Ishikawa (cell line): ENCODE measurements around the gene TSPEAR.

ENCODE experiments used
- CEBPB ChIP-seq: IDR thresholded peaks from 2 replicates; pipeline ENCODE4 v1.6.1; 2012
- CREB1 ChIP-seq: IDR thresholded peaks from 2 replicates; pipeline ENCODE4 v1.6.1; 2012; ENCODE audit warnings: low read depth
- EP300 ChIP-seq: IDR thresholded peaks from 2 replicates; pipeline ENCODE4 v1.6.1; 2012; ENCODE audit warnings: borderline replicate concordance
- FOXM1 ChIP-seq: IDR thresholded peaks from 2 replicates; pipeline ENCODE4 v1.6.1; 2012; ENCODE audit warnings: low read depth, borderline replicate concordance
- MAX ChIP-seq: IDR thresholded peaks from 2 replicates; pipeline ENCODE4 v1.6.1; 2012
- NFIC ChIP-seq: IDR thresholded peaks from 2 replicates; pipeline ENCODE4 v1.6.1; 2012
- RAD21 ChIP-seq: IDR thresholded peaks from 2 replicates; pipeline ENCODE4 v1.6.1; 2012; ENCODE audit warnings: low read depth
- REST ChIP-seq: IDR thresholded peaks from 2 replicates; pipeline ENCODE4 v1.6.1; 2012; ENCODE audit warnings: low read depth, mild to moderate bottlenecking
- USF1 ChIP-seq: IDR thresholded peaks from 2 replicates; pipeline ENCODE4 v1.6.1; 2012
- YY1 ChIP-seq: IDR thresholded peaks from 2 replicates; pipeline ENCODE4 v1.6.1; 2012; ENCODE audit warnings: low read depth

DNA sequence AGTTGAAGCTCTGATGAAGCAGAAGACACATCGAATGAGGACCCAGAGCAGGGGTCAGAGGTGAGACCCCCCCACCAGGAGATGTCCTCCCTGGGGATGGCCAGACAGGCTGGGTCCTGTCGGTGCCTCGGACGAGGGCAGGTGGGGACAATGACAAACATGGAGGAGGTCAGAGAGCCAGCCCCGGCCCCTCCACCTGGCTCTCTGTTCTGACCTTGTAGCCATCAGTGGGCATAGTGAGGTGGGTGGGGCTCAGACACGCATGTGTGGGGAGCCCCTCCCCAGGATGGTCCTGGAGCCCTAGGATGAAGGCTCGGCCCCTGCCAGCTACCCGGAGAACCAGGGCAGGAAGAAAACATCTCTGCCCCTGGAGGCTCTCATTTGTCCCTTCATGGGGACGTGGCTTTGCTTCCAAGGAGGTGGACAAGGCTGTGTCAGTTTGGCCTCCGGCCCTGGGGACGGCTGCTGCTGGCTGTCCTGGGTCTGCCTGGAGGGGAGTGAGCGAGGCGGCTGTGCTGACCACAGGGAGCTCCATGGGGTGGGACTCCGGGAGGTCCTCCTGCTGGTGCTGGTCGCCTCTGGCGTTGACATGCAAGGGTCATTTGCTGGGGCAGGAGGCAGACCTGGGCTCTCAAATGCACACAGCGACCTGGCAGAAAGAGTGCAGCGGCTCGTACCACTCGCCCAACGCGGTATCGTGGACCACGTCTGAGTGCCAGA, 121.6 kb downstream of the TSPEAR start:
- TF ChIP-seq MAX (no peak), CEBPB (no peak), FOXM1 (no peak), USF1 (no peak), YY1 (no peak), CREB1 (no peak), REST (no peak), EP300 (no peak), NFIC (no peak), RAD21 (no peak)
